ENCODE measurements around the gene ROBO1. TPM values are rescaled to one million over a fixed set of nuclear protein-coding genes. Genes with fewer than 3 reads are reported as not detected.

ROBO1 gene
- total and polyA plus RNA-seq, 2 experiments from 2014 or later: 18.8 to 31.9 TPM

DNA sequence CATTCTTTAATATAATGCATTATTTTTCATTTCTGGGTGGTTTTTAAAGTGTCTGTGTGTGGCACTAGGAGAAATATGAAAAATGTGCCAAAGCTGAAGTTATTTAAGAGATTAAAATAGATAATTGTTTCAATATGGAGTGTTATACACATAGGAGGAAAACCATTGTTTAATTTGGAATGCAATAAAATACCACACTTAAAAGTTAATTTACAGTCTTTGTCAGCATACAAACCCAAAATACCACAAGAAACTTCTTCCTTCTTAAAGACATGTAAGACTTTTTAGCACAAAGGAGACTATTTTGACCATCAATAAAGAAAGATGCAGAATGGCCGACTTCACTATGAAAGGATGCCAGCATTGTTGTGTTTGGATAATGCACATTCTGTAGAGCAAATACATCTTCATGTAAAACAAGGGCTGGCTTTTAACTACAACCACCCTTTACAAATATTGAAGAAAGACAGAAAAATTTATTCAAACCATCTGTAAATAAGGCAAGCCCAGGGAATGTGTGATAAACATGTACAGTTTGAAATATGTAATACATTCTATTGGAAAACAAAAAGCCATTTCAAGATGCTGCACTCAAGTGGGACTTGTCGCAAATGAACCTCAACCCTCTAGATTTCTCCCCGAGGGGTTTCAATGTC lies 1146.6 kb downstream of the ROBO1 start:
- Histone ChIP-seq H3K36me3 (ENCODE audit: low read depth) (no peaks in the 10 kb centered on the region), H3K27ac (no peak overlapping the region), H4K20me1 (ENCODE audit: insufficient read depth) (no peaks in the 10 kb centered on the region), H3K4me2 (ENCODE audit: unreplicated experiment) (no peak overlapping the region), H3K79me2 (ENCODE audit: insufficient read depth) (no peaks in the 10 kb centered on the region), H3K9me3 (ENCODE audit: low read depth) (no peaks in the 10 kb centered on the region), H3K9ac (no peak overlapping the region), H3F3A (ENCODE audit: insufficient read depth) (no peaks in the 10 kb centered on the region), H3K4me1 (ENCODE audit: insufficient read depth) (no peaks in the 10 kb centered on the region), H3K27me3 (replicated peaks; ENCODE audit: insufficient read depth) (no peaks in the 10 kb centered on the region), H2AFZ (no peak overlapping the region), H3K9me2 (ENCODE audit: insufficient read depth) (no peaks in the 10 kb centered on the region), H3K4me3 (no peak overlapping the region)
- TF ChIP-seq EZH2 (IDR thresholded peaks at IDR 0.05; ENCODE audit: insufficient read depth, poor library complexity, severe bottlenecking) (no peak), EZH2phosphoT487 (IDR thresholded peaks at IDR 0.05; ENCODE audit: insufficient read depth, low read depth) (no peak)
- in situ Hi-C loops (cut with MboI): loop anchor here (25.0 kb wide), 1 partner anchor 1584 kb away; the partner anchor contains the start of gene ROBO2
- 72 to 79% methylated on average over 3 of the region's 3 CpGs for WGBS, 2 experiments (ENCODE audit: low coverage in 1 of 2, low lambda C conversion rate in 2 of 2, missing lambda C conversion rate in 2 of 2)
- DNase-seq: no peak

DNA sequence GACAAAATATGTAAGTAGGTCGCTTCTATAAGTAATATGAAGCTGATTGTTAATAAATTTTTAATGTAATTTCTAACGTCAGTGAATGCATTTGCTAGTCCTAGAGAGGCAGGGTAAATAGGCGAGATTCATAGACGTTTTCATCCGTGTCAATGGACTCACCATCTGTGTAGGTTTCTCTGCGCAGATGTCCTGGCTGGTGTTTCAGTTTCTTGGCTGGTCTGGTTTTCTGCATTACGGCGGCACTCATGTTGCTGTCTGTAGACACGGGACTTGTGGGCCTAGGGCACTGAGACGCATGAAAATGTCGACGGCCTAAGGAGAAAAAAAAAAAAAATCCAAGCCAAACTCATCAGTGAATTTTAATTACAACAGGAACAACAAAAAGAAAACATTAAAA lies 1153.3 kb downstream of the ROBO1 start:
- no peak overlapping the region for H3K27ac ChIP-seq
- H3K36me3 ChIP-seq (ENCODE audit: low read depth): no peaks in the 10 kb centered on the region
- TF ChIP-seq EZH2 (IDR thresholded peaks at IDR 0.05; ENCODE audit: insufficient read depth, poor library complexity, severe bottlenecking) (no peak), EZH2phosphoT487 (IDR thresholded peaks at IDR 0.05; ENCODE audit: insufficient read depth, low read depth) (no peak)
- DNase-seq: no peak
- H3K4me1 ChIP-seq (ENCODE audit: insufficient read depth): no peaks in the 10 kb centered on the region; the same call in 1 of the 2 replicates
- H3K9ac ChIP-seq: no peak overlapping the region
- H3F3A ChIP-seq (ENCODE audit: insufficient read depth): 0 out of 2 replicates have a peak, but pooled peaks cover 5% of the 10 kb centered on the region
- H4K20me1 ChIP-seq (ENCODE audit: insufficient read depth): no peaks in the 10 kb centered on the region
- no peak overlapping the region for H3K4me2 ChIP-seq (ENCODE audit: unreplicated experiment)
- in situ Hi-C loops (cut with MboI): loop anchor here (25.0 kb wide), 1 partner anchor 1577 kb away; the partner anchor contains the start of gene ROBO2
- 84 to 85% methylated on average over 12 of the region's 12 CpGs for WGBS, 2 experiments (ENCODE audit: low coverage in 1 of 2, low lambda C conversion rate in 2 of 2, missing lambda C conversion rate in 2 of 2)
- no peaks in the 10 kb centered on the region for H3K27me3 ChIP-seq (replicated peaks; ENCODE audit: insufficient read depth)
- no peak overlapping the region for H3K4me3 ChIP-seq
- H2AFZ ChIP-seq: no peak overlapping the region
- no peaks in the 10 kb centered on the region for H3K79me2 ChIP-seq (ENCODE audit: insufficient read depth)
- H3K9me3 ChIP-seq (ENCODE audit: low read depth): no peaks in the 10 kb centered on the region
- H3K9me2 ChIP-seq (ENCODE audit: insufficient read depth): no peaks in the 10 kb centered on the region

DNA sequence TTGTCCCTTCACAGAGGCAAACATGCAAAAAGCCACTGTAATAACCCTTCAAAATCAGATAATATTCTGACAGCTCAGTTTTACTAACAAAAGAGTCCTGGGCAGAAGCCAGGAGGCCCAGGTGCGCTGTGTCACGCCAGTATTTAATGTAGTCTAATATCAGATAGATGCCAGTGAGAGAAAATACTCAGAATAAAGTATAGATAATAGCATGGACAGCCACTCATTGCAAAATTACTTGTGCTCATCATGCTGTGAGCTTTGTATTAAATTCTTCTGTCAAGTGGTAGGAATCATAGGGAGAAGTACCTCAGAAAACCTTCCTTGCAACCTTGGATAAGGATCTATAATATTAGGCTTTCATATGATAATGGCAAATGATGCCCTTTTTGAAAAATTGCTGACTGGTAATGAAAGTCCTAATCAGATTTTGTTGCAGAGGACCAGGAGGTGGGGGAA lies 1154.3 kb downstream of the ROBO1 start:
- Histone ChIP-seq H3K9me2 (ENCODE audit: insufficient read depth) (no peaks in the 10 kb centered on the region), H3K79me2 (ENCODE audit: insufficient read depth) (no peaks in the 10 kb centered on the region), H3K9me3 (ENCODE audit: low read depth) (no peaks in the 10 kb centered on the region), H3K36me3 (ENCODE audit: low read depth) (no peaks in the 10 kb centered on the region), H3K9ac (no peak overlapping the region), H3K27me3 (replicated peaks; ENCODE audit: insufficient read depth) (no peaks in the 10 kb centered on the region), H4K20me1 (ENCODE audit: insufficient read depth) (no peaks in the 10 kb centered on the region), H3K4me3 (no peak overlapping the region), H3K4me1 (ENCODE audit: insufficient read depth) (no peaks in the 10 kb centered on the region; the same call in 1 of the 2 replicates), H2AFZ (no peak overlapping the region), H3K27ac (no peak overlapping the region), H3F3A (ENCODE audit: insufficient read depth) (0 out of 2 replicates have a peak, but pooled peaks cover 5% of the 10 kb centered on the region), H3K4me2 (ENCODE audit: unreplicated experiment) (no peak overlapping the region)
- TF ChIP-seq EZH2 (IDR thresholded peaks at IDR 0.05; ENCODE audit: insufficient read depth, poor library complexity, severe bottlenecking): no peak
- no peak for TF ChIP-seq EZH2phosphoT487 (IDR thresholded peaks at IDR 0.05; ENCODE audit: insufficient read depth, low read depth)
- DNase-seq: no peak
- in situ Hi-C loops (cut with MboI): loop anchor here (25.0 kb wide), 1 partner anchor 1576 kb away; the partner anchor contains the start of gene ROBO2
- 97 to 98% methylated on average over 2 of the region's 2 CpGs for WGBS, 2 experiments (ENCODE audit: low coverage in 1 of 2, low lambda C conversion rate in 2 of 2, missing lambda C conversion rate in 2 of 2)

DNA sequence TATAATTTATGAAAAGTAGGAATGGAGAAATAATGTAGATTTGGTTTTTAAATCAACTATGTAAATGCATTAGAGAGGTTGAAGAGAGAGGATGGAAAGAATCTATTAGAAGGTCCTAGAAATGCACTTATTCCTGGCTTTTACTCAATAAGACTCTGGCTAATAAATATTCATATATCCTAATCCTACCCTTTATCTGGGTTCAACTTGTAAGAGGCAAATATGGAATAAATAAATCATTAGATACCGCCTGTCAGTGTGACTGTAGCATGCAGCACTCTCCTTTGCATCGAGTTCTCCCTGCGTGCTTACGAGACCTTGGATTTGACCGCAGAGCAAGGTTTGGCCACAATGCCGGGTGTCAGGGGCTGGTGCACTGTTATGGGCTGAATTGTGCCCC lies 1156.5 kb downstream of the ROBO1 start:
- Histone ChIP-seq H3K4me3 (no peak overlapping the region), H4K20me1 (ENCODE audit: insufficient read depth) (no peaks in the 10 kb centered on the region), H3K79me2 (ENCODE audit: insufficient read depth) (no peaks in the 10 kb centered on the region), H3F3A (ENCODE audit: insufficient read depth) (0 out of 2 replicates have a peak, but pooled peaks cover 5% of the 10 kb centered on the region), H3K9me2 (ENCODE audit: insufficient read depth) (no peaks in the 10 kb centered on the region), H3K27me3 (replicated peaks; ENCODE audit: insufficient read depth) (no peaks in the 10 kb centered on the region), H3K4me2 (ENCODE audit: unreplicated experiment) (no peak overlapping the region), H2AFZ (no peak overlapping the region), H3K9ac (no peak overlapping the region), H3K27ac (no peak overlapping the region), H3K36me3 (ENCODE audit: low read depth) (no peaks in the 10 kb centered on the region; the same call in 1 of the 2 replicates), H3K9me3 (ENCODE audit: low read depth) (no peaks in the 10 kb centered on the region), H3K4me1 (ENCODE audit: insufficient read depth) (no peaks in the 10 kb centered on the region; the same call in 1 of the 2 replicates)
- WGBS, 2 experiments (ENCODE audit: low coverage in 1 of 2, low lambda C conversion rate in 2 of 2, missing lambda C conversion rate in 2 of 2): 98 to 99% methylated on average over 6 of the region's 6 CpGs
- DNase-seq: no peak
- in situ Hi-C loops (cut with MboI): loop anchor here (25.0 kb wide), 1 partner anchor 1574 kb away; the partner anchor contains the start of gene ROBO2
- TF ChIP-seq EZH2 (IDR thresholded peaks at IDR 0.05; ENCODE audit: insufficient read depth, poor library complexity, severe bottlenecking) (no peak), EZH2phosphoT487 (IDR thresholded peaks at IDR 0.05; ENCODE audit: insufficient read depth, low read depth) (no peak)
